GM18507 (cell line): ENCODE data around the gene ZNF606.

Experiments
- DNase-seq: peaks from one replicate; pipeline ENCODE4 v3.0.0; 2011; ENCODE audit warnings: low read depth; ENCODE audit not compliant: insufficient read length; ENCODE audit errors: extremely low spot score
- FAIRE-seq: peaks from 2 replicates; lab custom pipeline; 2011; peaks lifted over from hg19 to GRCh38; lab: Jason Lieb, UNC

The ZNF606 gene

GRCh38 chr19:57946316-57946715, 56.3 kb downstream of the ZNF606 start:
- FAIRE-seq (no peak), DNase-seq (no peak)

GRCh38 chr19:57941593-57941992, 61.0 kb downstream of the ZNF606 start:
- FAIRE-seq (no peak), DNase-seq (no peak)

- FAIRE-seq, result no peak
- no peak for DNase-seq
Observed at GRCh38 chr19:57935731-57936130, 66.9 kb downstream of the ZNF606 start.

- DNase-seq, result no peak
- no peak for FAIRE-seq
Observed at GRCh38 chr19:57934820-57935665, 67.6 kb downstream of the ZNF606 start, which contains the start of gene ZNF418. Gene ZNF418, minus strand, starts transcription at chr19:57935402. Its CDS starts 1,580 bp downstream, at chr19:57933822.

GRCh38 chr19:57927587-57927986, 75.0 kb downstream of the ZNF606 start:
- DNase-seq (no peak), FAIRE-seq (no peak)
